Esophagus squamous epithelium (tissue), 5 donors: Measurements from ENCODE around the gene AFF3. TPM values are rescaled to one million over a fixed set of nuclear protein-coding genes. Genes with fewer than 3 reads are reported as not detected.

ENCODE experiments used
- DNase-seq: peaks from one replicate; lab custom pipeline; 2025; lab: John Stamatoyannopoulos, UW
- H3K27ac ChIP-seq, 4 donors: fragments of 200-600 bp; sonication (generic); one replicate each; pipeline ENCODE4 v1.5.1; 2016 to 2019; ENCODE audit warnings: mild to moderate bottlenecking in 1 of 4
- H3K27me3 ChIP-seq, 4 donors: fragments of 200-600 bp; sonication (generic); 1 replicate in 3 of 4; 2 replicates in 1 of 4; pipeline versions ENCODE4 v1.5.1 to v1.6.0; 2017 to 2021; ENCODE audit warnings: antibody characterized with exemption in 1 of 4
- H3K36me3 ChIP-seq, 3 donors: fragments of 200-600 bp; sonication (generic); one replicate each; pipeline ENCODE4 v1.5.1; 2016 to 2019
- H3K4me1 ChIP-seq, 3 donors: fragments of 200-600 bp; sonication (generic); one replicate each; pipeline ENCODE4 v1.5.1; 2017 to 2019
- H3K4me3 ChIP-seq, 4 donors: fragments of 200-600 bp; sonication (generic); 1 replicate in 3 of 4; 2 replicates in 1 of 4; pipeline ENCODE4 v1.5.1; 2016 to 2019; ENCODE audit warnings: mild to moderate bottlenecking in 2 of 4, moderate library complexity in 1 of 4
- H3K9me3 ChIP-seq, 3 donors: fragments of 200-600 bp; sonication (generic); one replicate each; pipeline ENCODE4 v1.5.1; 2016 to 2019
- CTCF ChIP-seq, 6 experiments: fragments of 450-650 bp in 4 of 6; fragments of 200-600 bp in 2 of 6; sonication (generic) in 2 of 6; IDR thresholded peaks; one replicate each; pipeline ENCODE4 v1.5.1; 2016 to 2019; ENCODE audit warnings: antibody characterized with exemption in 6 of 6, mild to moderate bottlenecking in 4 of 6, moderate library complexity in 4 of 6
- POLR2A ChIP-seq, 4 donors: fragments of 450-650 bp; IDR thresholded peaks; one replicate each; pipeline ENCODE4 v1.6.1; 2017; ENCODE audit warnings: antibody characterized with exemption in 4 of 4, mild to moderate bottlenecking in 4 of 4, moderate library complexity in 3 of 4
- WGBS, 2 donors: methylation state at CpG; one replicate each; pipeline ENCODE4 v1.1.5; 2018; 5-methylcytosine and 5-hydroxymethylcytosine counted together
- intact Hi-C: fragments of 100-400 bp; cut with DNase I; formaldehyde crosslinking; loops from one replicate; pipeline ENCODE4 v1.15.0; 2022
- total RNA-seq, 4 donors: library from RNA; depleted of rRNA; stranded (reverse); fragments of >200 nt; gene quantifications; one replicate each; pipeline ENCODE4 v1.1.0, GENCODE V29; 2016
- donor health status: DM: yes; HTN: yes; CAD: no.

The AFF3 gene
- total RNA-seq, 4 donors from 2014 or later, result 1.2 to 9.7 (median 3.8) TPM

GRCh38 chr2:99659874-99660273, 482.5 kb downstream of the AFF3 start:
- 79 to 82% methylated on average over 3 of the region's 3 CpGs for WGBS, 2 donors

GRCh38 chr2:99657691-99658258, 484.6 kb downstream of the AFF3 start:
- WGBS, 2 donors, result 66 to 77% methylated on average over 7 of the region's 7 CpGs
- Histone ChIP-seq H3K36me3 (no peaks in the 10 kb centered on the region), H3K27ac (no peak overlapping the region), H3K4me1 (peaks cover 0 to 12% (median 0%) of the 10 kb centered on the region in 3 donors), H3K4me3 (no peak overlapping the region), H3K27me3 (no peaks in the 10 kb centered on the region), H3K9me3 (no peaks in the 10 kb centered on the region)
- TF ChIP-seq POLR2A (IDR thresholded peaks at IDR 0.05) (no peak), CTCF (IDR thresholded peaks at IDR 0.05) (no peak)
- intact Hi-C loops, result no loop called here
- no peak for DNase-seq

More at GRCh38 chr2:99659874-99660273, 482.5 kb downstream of the AFF3 start:
- no peak overlapping the region for H3K27ac ChIP-seq
- intact Hi-C loops, result no loop called here
- H3K27me3 ChIP-seq, result no peaks in the 10 kb centered on the region
- TF ChIP-seq POLR2A (IDR thresholded peaks at IDR 0.05), result no peak
- TF ChIP-seq CTCF (IDR thresholded peaks at IDR 0.05), result no peak
- no peak overlapping the region for H3K4me3 ChIP-seq
- no peak for DNase-seq
- no peaks in the 10 kb centered on the region for H3K9me3 ChIP-seq
- peaks cover 0 to 23% (median 0%) of the 10 kb centered on the region in 3 donors for H3K4me1 ChIP-seq
- no peaks in the 10 kb centered on the region for H3K36me3 ChIP-seq

- DNase-seq, result no peak
- WGBS, 2 donors, result 28 to 48% methylated on average over 5 of the region's 5 CpGs
- H3K27ac ChIP-seq, result no peak overlapping the region
Observed at GRCh38 chr2:99656994-99657393, 485.4 kb downstream of the AFF3 start.

GRCh38 chr2:99653433-99653832, 489.0 kb downstream of the AFF3 start:
- Histone ChIP-seq H3K4me3 (no peak overlapping the region), H3K36me3 (no peaks in the 10 kb centered on the region), H3K9me3 (no peaks in the 10 kb centered on the region), H3K27me3 (no peaks in the 10 kb centered on the region), H3K27ac (no peak overlapping the region), H3K4me1 (peaks cover 0 to 8% (median 0%) of the 10 kb centered on the region in 3 donors)
- WGBS, 2 donors, result 91% methylated on average over 9 of the region's 9 CpGs
- TF ChIP-seq CTCF (IDR thresholded peaks at IDR 0.05) (no peak), POLR2A (IDR thresholded peaks at IDR 0.05) (no peak)
- intact Hi-C loops, result no loop called here
- no peak for DNase-seq

More at GRCh38 chr2:99656994-99657393, 485.4 kb downstream of the AFF3 start:
- no peaks in the 10 kb centered on the region for H3K9me3 ChIP-seq
- peaks cover 0 to 6% (median 0%) of the 10 kb centered on the region in 3 donors for H3K4me1 ChIP-seq
- TF ChIP-seq CTCF (IDR thresholded peaks at IDR 0.05) (no peak), POLR2A (IDR thresholded peaks at IDR 0.05) (no peak)
- H3K4me3 ChIP-seq, result no peak overlapping the region
- intact Hi-C loops, result no loop called here
- no peaks in the 10 kb centered on the region for H3K27me3 ChIP-seq
- H3K36me3 ChIP-seq, result no peaks in the 10 kb centered on the region

- WGBS, 2 donors, result 89% methylated on average over 8 of the region's 8 CpGs
- no peak for TF ChIP-seq CTCF (IDR thresholded peaks at IDR 0.05)
- no peak for TF ChIP-seq POLR2A (IDR thresholded peaks at IDR 0.05)
- DNase-seq, result no peak
- Histone ChIP-seq H3K4me1 (peaks cover 0 to 11% (median 0%) of the 10 kb centered on the region in 3 donors), H3K36me3 (no peaks in the 10 kb centered on the region), H3K27me3 (no peaks in the 10 kb centered on the region), H3K4me3 (no peak overlapping the region), H3K9me3 (no peaks in the 10 kb centered on the region), H3K27ac (no peak overlapping the region)
- intact Hi-C loops, result no loop called here
Observed at GRCh38 chr2:99652862-99653261, 489.5 kb downstream of the AFF3 start.
